NB4 (cell line): ENCODE data around the gene ENTREP3.

ENCODE experiments used
- DNase-seq: peaks from one replicate; pipeline ENCODE4 v3.0.0; 2010; ENCODE audit warnings: low read depth
- H3K4me3 ChIP-seq: one replicate; pipeline ENCODE4 v1.5.1; 2011; ENCODE audit warnings: mild to moderate bottlenecking, low read depth, low read length, moderate library complexity
- CTCF ChIP-seq: IDR thresholded peaks from one replicate; pipeline ENCODE4 v1.5.1; 2012; ENCODE audit warnings: low read depth, low read length
- MAX ChIP-seq: IDR thresholded peaks from 2 replicates; pipeline ENCODE4 v1.6.1; 2011; ENCODE audit warnings: low read depth, low read length
- MYC ChIP-seq: IDR thresholded peaks from 2 replicates; pipeline ENCODE4 v1.6.1; 2011; ENCODE audit warnings: low read depth, low read length
- POLR2A ChIP-seq: IDR thresholded peaks from 2 replicates; pipeline ENCODE4 v1.6.1; 2011; ENCODE audit warnings: mild to moderate bottlenecking; ENCODE audit not compliant: insufficient read length; ENCODE audit errors: extremely low read depth

ENTREP3 gene

GRCh38 chr1:155284476-155284875 is 29.2 kb upstream of the ENTREP3 start:
- no peak overlapping the region for H3K4me3 ChIP-seq
- no peak for DNase-seq
- TF ChIP-seq CTCF (no peak), POLR2A (no peak), MAX (no peak), MYC (no peak)

GRCh38 chr1:155282488-155283091 is 27.3 kb upstream of the ENTREP3 start:
- DNase-seq = no peak
- TF ChIP-seq POLR2A (no peak), MAX (no peak), CTCF (no peak), MYC (no peak)
- H3K4me3 ChIP-seq = no peak overlapping the region

- no peak for TF ChIP-seq MYC
- TF ChIP-seq POLR2A = no peak
- no peak overlapping the region for H3K4me3 ChIP-seq
- DNase-seq = no peak
Measured at GRCh38 chr1:155279268-155279667, 24.0 kb upstream of the ENTREP3 start.

GRCh38 chr1:155278689-155279160 is 23.4 kb upstream of the ENTREP3 start:
- TF ChIP-seq MYC = no peak
- no peak for DNase-seq
- H3K4me3 ChIP-seq = no peak overlapping the region

- peak overlapping the region; percentile 44 for H3K4me3 ChIP-seq
- TF ChIP-seq MAX (no peak), MYC (no peak), POLR2A (no peak), CTCF (peak; percentile 21)
- peak; percentile 59 for DNase-seq
Measured at GRCh38 chr1:155277902-155278688, 22.8 kb upstream of the ENTREP3 start.

GRCh38 chr1:155277070-155277901 is 22.0 kb upstream of the ENTREP3 start, which contains the start of gene HCN3:
Gene HCN3 (plus strand): TSS chr1:155277463. CDS start chr1:155277591, 128 bp downstream.
- peak; percentile 94 for DNase-seq
- H3K4me3 ChIP-seq = peak within 1 kb of the TSS; percentile 44
- TF ChIP-seq CTCF (peak; percentile 14), MYC (no peak), MAX (peak; percentile 61)
